GM12865 (cell line): ENCODE results near the gene ACER3.
"Not testable (repeated sequence)": the region's sequence is repeated elsewhere in the genome, so short reads cannot be mapped to it uniquely, and the experiment has no call there.

ENCODE experiments used
- DNase-seq: peaks from one replicate; pipeline ENCODE4 v3.0.0; 2010; ENCODE audit warnings: low read depth
- H3K4me3 ChIP-seq: 2 replicates; pipeline ENCODE4 v1.5.1; 2011; ENCODE audit warnings: mild to moderate bottlenecking, low read depth, low read length, control low read depth
- TF ChIP-seq, protein P1 (sequence below): IDR thresholded peaks from 2 replicates; pipeline ENCODE4 v1.5.1; 2011; ENCODE audit warnings: low read length, control low read depth, low read depth, inconsistent platforms; ENCODE audit not compliant: insufficient read depth; ENCODE audit errors: missing control alignments

The ACER3 gene

DNA sequence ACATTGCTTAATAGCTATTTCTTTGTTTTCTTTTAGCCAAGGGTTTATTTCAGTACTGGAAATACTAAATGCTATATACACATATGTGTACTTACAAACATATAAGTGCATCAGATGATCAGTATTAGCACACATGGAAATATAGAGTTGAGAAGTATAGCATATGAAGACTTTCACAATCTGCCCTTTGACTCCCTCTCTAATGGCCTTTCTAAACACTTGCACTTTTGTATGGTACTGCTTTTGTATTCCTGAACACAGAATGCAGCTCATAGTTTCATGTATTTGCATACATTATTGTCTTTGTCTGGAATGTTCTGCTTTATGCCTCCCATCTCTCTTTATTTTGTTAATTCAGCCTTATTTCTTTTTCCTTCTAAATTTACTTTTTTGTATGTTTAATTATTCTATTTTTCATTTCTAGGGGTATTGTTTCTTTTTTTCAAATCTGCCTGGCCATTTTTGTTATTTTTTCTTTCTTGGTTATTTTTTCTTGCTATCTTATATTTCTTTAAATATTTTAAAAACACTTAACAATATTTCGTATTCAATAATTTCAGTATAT, 28.8 kb downstream of the ACER3 start:
- no peak for DNase-seq
- TF ChIP-seq, protein P1, sequence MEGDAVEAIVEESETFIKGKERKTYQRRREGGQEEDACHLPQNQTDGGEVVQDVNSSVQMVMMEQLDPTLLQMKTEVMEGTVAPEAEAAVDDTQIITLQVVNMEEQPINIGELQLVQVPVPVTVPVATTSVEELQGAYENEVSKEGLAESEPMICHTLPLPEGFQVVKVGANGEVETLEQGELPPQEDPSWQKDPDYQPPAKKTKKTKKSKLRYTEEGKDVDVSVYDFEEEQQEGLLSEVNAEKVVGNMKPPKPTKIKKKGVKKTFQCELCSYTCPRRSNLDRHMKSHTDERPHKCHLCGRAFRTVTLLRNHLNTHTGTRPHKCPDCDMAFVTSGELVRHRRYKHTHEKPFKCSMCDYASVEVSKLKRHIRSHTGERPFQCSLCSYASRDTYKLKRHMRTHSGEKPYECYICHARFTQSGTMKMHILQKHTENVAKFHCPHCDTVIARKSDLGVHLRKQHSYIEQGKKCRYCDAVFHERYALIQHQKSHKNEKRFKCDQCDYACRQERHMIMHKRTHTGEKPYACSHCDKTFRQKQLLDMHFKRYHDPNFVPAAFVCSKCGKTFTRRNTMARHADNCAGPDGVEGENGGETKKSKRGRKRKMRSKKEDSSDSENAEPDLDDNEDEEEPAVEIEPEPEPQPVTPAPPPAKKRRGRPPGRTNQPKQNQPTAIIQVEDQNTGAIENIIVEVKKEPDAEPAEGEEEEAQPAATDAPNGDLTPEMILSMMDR: no peak
- no peak overlapping the region for H3K4me3 ChIP-seq

DNA sequence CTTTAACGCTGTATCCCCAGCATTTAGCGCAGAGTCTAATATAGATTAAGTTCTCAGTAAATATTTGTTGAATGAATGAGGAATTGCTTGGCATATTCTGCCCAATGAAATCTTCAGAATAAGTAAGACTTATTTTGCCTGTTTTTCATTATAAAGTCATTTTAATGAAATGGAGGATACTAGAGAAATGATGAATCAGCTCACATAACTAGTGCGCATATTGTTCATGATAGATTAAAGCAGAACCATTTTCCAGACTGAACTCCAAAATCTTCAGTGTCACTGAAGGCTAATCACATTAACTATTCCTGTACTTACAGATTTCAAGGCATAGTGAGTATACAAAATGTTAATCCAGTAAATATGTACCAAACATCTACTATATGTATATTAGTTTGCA, 29.6 kb downstream of the ACER3 start:
- DNase-seq: no peak
- TF ChIP-seq, protein P1: no peak
- H3K4me3 ChIP-seq: no peak overlapping the region

GRCh38 chr11:76891285-76891684, 30.6 kb downstream of the ACER3 start:
- no peak overlapping the region for H3K4me3 ChIP-seq
- no peak for DNase-seq
- TF ChIP-seq, protein P1: no peak

GRCh38 chr11:76891793-76892192, 31.1 kb downstream of the ACER3 start:
- no peak for DNase-seq
- H3K4me3 ChIP-seq: no peak overlapping the region
- TF ChIP-seq, protein P1: no peak

- no peak for DNase-seq
- TF ChIP-seq, protein P1: no peak
- no peak overlapping the region for H3K4me3 ChIP-seq
Observed at GRCh38 chr11:76892306-76892705, 31.6 kb downstream of the ACER3 start.

DNA sequence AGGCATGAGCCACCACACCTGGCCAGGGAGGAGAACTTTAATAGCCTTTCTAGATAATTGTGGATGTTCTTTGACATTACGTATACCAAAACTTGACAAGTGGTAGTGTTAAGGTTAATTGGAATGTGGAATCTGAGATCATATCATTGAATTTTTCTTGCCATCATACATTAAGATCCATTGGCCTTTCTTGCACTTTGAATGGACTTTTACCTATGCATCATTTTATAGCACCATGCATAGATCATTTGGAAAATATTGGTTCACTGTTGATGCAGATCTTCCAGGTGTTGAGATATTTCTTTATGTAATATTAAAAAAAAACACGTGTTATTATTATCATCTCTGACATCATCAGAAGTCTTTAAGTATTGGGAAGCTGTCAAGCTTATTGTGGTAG, 36.5 kb downstream of the ACER3 start:
- no peak overlapping the region for H3K4me3 ChIP-seq
- no peak for DNase-seq
- TF ChIP-seq, protein P1: no peak

DNA sequence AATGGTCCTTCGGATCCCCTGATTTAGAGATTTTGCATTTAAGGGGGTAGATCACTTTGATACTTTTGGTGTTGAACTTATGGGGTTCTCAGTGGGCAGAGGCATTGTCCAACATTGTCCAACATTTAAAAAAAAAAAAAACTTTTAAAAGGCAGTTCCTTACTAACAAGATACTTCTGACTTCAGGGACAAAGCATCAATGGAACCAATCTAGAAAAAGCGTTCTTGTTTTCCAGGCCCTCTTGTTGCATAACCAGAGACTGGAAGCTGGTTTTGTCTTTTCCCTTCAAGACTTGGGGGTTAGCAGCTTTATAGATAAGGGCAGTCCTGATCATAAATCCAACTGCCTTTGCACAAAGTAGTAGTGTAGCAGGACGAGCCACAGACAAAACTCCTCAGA, 40.4 kb downstream of the ACER3 start:
- TF ChIP-seq, protein P1: no peak
- H3K4me3 ChIP-seq: no peak overlapping the region
- no peak for DNase-seq

DNA sequence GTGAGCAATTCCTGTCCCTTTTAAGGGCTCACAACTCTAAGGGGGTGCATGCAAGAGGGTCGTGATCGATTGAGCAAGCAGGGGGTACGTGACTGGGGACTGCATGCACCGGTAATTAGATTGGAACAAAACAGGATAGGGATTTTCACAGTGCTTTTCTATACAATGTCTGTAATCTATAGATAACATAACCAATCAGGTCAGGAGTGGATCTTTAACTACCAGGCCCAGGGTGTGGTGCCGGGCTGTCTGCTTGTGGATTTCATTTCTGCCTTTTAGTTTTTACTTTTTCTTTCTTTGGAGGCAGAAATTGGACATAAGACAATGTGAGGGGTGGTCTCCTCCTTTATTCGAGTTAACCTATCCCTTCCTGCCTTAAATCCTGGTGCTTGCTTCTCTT, 40.9 kb downstream of the ACER3 start:
- not testable (repeated sequence) for DNase-seq, H3K4me3 ChIP-seq
